Suppressor macrophage treated with lipopolysaccharide for 1 hour (primary cell): ENCODE data around the gene PHF21B.
"Not testable (repeated sequence)": the region's sequence is repeated elsewhere in the genome, so short reads cannot be mapped to it uniquely, and the experiment has no call there.

Experiments
- DNase-seq, 3 donors: peaks; one replicate each; pipeline ENCODE4 v3.0.0-alpha.2; 2020 to 2022

The PHF21B gene

DNA sequence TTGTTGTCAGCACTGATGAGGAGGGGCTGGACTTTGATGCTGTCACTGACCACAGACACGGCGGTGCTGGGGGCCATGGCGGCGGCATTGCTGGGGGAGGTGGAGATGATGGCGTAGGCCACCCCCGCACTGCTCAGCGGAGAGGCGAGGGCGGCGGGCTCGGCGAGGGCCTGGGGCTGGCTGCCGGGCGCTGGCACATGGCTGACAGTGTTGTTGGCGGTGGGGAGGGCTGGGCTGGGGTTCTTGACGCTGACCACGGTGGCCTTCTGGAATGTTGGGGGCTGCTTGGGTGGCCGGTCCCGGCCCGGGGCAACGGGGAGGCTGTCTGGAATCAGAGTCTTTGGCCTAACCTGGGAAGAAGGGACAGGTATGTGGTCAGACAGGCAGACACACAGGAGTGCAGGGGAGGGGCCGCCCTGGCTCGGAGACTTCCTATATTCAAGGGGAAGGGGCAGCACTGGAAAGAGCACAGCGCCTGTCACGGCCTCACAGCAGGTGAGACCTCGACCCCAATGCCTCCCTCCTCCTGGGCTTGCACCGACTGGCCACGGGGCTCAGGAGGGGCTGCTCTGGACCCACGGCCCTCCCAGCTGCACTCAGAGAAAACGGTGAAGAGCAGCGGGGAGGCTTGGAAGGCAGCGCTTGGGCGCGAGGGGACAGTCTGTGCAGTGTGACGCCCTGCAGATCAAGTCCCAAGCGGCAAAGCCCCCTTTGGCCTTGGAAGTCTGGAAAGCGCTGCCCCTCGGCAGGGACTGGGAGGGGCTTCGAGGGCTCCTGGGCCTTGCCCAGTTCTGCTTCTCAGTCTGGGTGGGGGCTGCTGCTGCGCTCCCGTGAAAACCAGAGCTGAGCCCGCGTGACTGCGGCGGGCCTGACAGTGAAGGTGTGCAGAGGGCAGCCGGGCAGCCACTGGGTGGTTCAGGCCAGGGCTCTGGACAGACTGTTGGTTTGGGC lies 93.2 kb downstream of the PHF21B start:
- DNase-seq, result no peak

DNA sequence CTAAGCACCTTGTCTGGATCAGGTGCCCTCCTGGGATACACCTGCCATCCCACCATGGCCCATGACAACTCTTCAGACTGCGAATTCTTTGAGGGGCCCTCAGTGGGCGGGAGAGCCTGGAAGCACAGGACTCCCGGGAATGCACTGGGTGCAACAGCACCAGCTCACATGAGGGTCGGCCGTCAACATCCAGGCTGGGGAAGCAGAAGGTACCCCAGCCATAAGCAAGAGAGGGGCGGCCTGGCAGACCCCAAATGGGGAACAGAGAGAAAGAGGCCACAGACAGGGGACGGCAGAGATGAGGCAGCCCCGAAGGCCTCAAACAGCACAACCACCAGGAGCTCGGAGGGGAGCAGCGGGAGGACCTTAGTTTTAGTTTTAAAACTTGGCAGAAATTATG lies 94.4 kb downstream of the PHF21B start:
- no peak for DNase-seq

DNA sequence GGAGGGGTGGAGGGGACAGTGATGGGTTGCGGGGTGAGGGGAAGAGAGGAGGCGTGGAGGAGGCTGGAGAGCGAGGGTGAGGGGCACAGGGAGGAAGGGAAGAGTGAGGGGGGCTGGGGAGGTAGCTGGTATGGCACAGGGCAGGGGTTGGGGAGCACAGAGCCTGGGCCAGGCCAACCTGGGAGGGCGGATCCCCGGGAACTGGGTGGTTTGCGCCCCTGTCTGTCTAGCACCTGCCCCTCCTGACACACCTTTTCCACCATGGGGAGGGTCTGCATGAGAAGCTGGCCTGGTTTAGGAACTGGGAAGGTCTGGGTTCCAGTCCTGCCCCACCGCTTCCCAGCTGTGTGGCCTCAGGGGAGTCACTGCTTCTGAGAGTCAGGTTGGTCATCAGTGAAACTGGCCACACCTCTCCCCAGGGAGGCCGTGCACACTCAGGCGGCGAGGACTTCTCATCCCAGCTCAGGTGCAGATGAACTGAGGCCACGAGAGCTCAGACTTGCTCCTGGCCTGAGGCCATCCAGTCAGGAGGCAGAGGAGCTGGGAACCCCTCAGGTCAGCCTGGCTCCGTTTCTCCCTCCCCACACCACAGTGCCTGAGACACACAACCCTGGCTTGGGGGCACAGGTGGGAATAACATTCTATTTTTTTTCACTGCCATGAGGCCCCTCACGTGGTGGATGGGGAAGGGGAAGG lies 95.6 kb downstream of the PHF21B start:
- no peak for DNase-seq

DNA sequence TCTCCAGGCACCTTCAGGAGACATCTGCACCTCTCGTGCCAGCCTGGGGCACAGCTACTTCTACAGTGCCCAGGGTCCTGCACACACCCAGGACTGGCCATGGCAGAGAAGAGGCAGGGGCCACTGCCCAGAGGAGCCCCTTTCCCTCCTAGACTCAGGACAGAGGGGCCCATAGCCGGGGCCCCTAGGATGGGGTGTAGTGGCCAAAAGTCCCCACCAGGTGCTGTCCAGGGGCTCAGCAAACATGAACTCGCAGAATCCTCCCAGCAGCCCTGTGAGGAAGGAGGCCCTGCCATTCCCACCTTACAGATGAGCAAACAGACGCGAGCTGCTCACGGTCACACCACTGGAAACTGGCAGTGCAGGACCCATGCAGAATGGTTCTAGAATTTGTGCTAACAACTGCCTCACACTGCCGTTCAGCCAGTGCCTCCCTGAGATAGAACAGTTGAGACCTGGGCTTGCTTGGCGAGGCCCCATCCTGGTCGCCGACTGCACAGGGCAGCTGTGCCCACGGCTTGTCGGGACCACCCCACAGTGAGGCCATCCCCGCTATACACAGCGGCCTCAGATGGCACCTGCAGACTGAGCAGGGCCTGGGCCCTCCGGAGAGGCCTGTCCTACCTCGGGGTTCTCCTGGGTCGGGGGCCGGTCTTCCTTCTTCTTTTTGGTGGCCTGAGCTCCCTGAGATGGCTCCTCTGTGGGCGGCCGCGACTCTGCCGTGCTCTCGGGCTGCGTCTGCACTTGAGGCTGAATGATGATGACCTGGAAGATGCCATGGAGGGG lies 96.4 kb downstream of the PHF21B start:
- no peak for DNase-seq

DNA sequence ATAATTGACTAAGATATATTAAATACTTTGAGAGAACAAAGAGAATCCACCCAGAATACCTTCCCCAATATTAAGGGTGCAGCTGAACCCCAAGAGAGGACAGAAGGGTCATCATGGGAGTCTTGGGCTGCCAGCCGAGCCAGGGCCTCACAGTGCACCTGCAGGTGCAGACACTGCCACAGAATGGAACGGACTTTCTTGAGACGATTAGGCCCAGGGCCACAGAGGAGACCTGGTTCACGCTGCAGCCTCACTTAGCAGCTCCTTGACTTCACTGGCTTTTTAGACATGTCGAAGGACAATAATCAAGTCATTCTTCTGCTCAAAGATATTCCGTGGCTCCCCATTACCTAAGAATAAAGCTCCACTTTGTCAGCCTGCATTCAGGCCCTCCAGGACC lies 100.6 kb downstream of the PHF21B start:
- no peak for DNase-seq

DNA sequence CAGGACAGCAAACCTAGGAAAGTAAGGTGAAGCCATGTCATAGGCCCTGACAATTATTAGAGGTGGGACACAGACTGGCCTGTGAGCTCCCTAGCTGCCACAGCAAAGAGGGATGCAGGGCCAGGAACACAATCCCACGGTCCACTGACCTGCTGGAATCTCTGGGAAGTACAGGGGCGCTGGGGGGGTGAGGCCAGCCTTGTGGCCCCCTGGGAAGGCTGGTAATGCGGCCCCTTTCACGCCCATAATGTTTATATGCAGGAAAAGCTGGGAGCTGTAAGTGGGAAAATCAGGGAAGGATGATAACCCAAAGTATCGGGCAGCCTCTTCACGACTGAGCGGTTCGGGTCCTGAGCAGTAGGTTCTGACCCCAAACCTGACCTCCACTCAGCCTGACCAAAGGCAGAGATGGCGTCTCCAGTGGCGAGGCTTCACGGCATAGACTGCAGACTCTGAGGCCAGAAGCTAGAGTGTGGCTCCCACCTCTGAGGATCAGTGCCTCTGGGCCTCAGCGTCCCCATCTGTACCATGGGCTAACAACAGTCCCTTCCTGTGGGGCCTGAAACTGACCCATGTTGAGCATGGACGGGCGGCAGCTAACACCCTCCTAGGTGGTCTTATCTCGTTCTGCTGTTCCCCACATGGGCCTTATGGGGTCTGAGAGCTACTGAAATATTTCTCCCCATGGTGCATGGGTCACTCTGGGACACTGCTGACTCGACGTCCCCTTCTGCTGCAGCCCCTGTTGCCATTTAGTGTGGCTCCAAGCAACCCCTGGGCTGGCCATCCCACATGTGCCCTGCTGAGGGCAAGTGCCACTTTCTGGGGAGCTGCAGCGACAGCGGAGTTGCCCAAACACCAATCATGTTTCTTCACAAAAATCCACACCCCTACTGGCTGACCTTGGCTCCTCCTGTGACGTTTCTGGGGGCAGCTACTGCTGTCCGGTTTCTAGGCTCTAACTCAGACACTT lies 101.8 kb downstream of the PHF21B start:
- no peak for DNase-seq

DNA sequence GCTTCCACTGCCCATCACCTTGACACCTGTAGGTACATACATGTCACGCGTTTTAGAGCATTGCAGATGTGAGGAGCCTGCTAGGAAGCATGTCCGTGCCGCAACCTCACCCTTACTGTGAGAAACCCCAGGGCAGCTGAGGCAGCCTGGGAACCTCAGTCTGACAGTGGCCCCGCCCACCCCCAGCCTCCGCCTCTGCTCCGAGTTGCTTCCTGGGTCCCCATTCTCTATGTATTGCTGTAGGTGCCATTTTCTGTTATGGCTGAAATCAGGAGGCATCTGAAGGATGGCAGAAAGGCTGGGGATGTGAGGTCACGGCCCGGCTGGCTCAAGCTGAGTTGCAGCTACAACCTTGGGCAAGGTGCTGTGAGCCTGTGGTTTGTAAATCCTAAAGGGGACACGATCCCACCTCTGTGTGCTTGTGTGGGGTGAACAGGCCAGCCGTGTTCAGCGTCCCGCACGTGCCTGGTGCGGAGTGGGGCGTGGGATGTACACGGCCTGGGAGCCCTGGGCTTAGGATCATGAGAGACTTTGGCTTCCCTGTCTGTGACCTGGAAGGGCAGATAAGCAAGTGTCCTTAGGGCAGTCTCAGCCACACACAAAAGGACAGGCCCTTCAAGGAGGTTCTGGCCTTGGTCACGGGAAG lies 102.7 kb downstream of the PHF21B start:
- DNase-seq, result no peak

DNA sequence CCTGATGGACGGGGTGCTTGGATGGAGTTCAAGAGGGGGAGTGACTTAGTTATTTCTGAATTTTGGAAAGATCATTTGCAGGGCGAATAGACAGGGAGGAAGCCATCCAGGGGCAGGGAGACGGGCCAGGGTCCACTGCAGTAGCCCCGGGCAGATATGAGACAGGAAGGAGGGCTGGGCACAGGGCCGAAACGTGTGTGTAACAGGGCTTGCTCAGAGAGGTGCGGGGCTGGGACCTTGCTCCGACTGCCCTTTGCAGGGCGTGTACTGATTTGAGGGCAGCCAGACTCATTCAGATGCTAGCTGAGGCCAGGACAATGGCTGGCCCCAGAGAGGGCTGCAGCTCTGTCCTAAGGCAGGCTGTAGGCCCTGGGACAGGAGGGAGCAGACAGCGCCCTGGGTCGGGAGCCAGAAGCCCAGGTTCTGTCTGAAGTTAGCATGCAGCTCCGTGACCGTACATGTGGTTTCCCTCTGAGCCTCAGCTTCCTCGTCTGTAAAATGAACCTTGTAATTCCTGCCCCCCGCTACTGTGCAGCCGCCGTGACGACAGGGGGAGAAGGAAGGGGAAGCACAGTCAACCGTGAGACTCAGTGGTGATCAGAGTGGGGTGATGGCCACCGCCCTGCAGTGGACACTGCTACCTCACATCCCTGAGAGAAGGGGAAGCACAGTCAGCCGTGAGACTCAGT lies 103.4 kb downstream of the PHF21B start:
- no peak for DNase-seq

DNA sequence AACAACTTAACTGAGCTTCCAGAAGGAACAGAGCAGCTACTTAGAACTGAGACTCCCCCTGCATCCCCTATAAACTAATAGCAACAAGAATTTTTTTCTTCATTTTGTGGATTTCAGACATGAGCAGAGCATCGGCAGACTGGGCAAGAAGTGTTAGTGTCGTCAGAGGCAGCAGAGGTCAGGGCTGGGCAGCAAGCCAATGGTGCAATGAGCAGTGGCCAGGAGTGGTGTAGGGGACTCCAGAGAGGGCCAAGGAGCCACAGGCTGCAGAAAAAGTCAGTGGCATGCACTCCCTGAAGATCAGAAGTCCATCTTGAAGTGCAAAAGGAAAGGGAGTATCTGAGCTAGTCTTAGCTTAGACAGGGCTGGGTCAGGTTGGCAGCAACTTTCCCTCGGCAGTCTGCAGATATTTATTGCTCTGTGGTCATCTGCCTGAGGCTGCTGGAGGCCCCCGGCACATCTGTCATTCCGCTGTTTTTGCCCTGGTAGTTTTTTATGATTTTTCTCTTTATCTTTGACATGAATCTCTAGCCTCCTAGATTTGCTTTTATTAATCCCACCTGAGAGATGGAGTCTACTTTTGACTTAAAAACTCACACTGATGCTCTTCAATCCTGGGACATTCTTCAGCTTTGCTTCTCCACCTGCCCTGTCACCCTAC lies 105.2 kb downstream of the PHF21B start:
- not testable (repeated sequence) for DNase-seq

DNA sequence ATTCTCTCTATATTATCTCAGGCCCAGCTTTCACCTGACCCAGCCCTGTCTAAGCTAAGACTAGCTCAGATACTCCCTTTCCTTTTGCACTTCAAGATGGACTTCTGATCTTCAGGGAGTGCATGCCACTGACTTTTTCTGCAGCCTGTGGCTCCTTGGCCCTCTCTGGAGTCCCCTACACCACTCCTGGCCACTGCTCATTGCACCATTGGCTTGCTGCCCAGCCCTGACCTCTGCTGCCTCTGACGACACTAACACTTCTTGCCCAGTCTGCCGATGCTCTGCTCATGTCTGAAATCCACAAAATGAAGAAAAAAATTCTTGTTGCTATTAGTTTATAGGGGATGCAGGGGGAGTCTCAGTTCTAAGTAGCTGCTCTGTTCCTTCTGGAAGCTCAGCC lies 106.6 kb downstream of the PHF21B start:
- not testable (repeated sequence) for DNase-seq

DNA sequence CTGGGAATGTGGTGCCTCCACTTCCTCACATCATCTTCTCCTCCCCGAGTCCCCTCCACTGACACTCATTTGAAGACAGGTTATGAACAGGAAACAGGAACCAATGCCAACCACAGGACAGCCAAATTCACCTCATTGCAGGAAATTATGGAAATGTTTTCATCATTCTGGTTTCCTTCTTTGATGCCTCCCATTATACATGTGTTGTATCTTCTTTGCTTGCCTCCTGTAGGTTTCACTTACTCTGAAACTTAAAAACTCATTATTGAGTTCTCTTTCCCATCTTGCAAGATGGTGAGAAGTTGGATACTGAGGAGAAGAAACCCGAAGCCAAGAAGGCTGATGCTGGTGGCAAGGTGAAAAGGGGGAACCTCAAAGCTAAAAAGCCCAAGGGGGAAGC lies 108.5 kb downstream of the PHF21B start:
- DNase-seq, result no peak

DNA sequence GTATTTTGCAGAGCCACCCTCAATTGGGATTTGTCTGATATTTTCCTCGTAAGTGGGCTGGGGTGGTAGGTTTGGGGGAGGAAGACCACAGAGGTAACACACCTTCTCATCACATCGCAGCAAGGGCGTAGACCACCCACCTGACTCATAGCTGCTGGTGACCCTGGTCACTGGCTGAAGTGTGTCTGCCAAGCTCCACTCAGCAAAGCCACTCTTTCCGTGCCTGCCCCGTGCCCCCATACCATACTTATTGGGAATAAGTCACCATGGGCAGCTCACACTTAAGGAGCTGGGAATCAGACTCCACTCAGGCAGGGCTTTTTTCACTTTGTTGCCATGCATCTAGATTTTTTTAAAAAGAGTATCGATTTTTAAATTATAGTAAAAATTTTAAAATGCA lies 111.6 kb downstream of the PHF21B start:
- no peak for DNase-seq

DNA sequence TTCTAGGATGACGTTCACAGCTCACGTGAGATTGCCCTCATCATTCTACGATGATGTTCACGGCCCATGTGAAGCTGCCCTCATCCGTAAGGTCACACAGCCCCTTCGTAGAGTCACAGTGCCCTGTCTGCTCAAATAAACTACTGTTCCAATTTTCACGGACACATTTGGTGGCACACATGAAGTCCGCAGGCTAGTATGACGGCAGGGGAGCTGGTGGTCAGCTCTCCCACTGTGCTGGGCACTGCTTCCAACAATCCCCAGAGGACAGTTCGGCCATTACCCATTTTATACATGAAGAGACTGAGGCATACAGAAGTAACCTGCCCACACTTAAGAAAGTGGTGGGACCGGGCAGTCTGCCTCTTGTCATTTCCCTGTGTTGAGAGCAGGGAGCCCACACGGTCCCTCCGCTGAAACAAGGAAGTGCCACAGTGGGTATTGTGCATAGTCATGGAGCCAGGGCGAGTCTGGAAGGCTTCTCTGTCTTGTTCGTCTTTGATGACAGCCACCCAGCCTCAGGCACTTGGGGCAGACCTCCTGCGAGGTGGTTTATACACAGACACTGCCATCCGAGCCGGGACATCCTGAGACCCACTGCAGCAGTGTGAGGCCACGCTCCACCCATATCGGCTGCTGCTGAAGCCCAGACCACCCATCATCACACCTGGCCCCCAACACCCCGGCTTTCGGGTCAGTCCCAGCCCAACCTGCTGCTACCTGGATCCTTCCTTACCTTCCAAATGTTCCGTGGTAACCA lies 114.3 kb downstream of the PHF21B start:
- no peak for DNase-seq

DNA sequence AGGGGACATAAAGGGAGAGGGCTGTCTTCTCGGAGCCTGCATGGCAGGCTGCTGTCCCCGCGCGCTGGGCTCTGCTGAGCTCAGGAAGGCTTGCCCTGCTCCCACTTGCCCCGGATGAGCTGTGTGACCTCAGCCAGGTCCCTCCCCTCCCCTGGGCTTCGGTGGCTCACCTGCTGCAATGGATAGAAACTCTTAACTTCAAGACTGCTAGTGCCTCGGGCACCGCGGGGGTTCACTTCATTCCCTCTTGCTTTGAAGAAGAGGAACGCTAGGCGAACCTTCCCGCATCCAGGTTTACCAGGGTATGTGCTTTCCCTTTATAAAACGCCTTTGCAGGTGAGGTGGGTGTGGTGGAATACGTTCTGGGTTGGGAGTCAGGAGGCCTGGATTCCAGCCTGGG lies 115.0 kb downstream of the PHF21B start:
- no peak for DNase-seq

DNA sequence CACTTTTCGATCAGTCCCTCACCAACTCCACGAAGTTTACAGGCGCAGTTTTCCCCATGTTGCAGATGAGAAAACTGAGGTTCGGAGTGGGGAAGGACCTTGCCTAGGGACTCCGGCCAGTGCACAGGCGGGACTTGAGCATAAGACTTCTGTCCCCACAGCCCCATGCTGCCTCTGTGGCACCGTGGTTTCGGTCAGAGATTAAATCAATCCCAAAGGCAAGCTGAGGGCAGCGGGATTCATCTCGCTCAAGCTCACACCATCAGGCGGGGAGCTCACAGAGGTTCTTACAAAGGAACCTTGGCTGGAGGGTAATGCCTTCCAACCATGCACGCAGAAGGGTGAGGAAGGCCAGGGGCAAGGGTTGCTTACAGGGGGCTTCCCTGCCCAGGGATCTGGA lies 115.5 kb downstream of the PHF21B start:
- no peak for DNase-seq

DNA sequence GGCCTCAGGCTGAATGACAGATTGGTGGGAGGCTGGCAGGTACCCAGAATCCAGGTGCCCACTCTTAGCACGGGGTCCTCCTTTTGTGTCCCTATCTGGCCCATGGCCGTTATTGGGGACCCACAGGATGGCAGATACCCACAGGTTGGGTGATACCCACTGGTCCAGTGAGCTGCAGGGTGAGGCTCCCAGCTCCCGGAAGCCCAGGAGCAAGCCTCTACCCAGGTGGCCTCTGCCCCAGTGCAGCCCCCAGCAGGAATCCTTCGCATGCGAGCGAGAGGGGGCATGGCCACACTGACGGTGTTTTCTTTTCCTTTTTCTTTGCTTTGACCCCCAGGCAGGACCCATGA lies 116.1 kb downstream of the PHF21B start:
- no peak for DNase-seq

DNA sequence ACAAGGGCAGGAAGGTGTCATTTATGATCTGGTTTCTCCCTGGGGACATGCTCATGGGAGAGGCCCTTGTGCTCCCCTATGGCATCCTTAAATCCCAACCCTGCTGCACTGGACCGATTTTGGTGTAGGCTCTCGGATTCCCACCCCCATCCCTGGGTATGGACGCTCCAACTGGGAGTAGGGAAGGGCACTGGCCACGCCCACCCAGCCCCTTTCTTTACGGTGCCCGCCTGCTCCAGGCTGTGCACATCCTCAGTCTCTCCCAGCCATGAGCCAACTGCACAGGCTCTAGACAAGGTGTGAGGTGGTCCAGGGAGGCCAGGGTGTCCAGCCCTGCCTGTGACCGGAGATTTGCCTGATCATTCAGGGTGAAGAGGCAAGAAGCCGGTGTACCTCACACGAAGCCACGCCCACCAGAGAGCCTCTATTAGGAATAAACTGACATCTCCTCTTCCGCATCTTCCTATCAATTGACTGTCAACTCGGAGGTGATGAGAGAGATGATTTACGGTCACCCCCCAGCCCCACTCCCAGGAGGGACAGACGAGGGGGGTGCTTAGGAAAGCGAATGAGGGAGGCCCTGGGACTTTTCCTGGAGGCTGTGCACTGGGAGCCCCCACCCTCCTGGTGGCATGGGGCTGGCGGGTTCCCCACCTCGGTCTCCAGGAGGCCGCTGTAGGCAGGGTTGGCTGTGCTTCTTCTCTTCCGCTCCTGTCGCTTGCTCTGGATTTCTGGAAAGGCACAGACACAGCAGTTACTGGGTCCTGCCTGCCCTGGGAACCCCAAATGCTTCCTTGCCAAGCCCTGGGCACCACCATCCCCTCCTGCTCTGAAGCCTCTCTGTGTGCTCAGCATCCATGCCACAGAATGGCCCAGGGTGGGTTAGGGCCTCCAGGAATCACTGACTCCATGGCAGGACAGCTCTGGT lies 116.7 kb downstream of the PHF21B start:
- DNase-seq, result no peak

DNA sequence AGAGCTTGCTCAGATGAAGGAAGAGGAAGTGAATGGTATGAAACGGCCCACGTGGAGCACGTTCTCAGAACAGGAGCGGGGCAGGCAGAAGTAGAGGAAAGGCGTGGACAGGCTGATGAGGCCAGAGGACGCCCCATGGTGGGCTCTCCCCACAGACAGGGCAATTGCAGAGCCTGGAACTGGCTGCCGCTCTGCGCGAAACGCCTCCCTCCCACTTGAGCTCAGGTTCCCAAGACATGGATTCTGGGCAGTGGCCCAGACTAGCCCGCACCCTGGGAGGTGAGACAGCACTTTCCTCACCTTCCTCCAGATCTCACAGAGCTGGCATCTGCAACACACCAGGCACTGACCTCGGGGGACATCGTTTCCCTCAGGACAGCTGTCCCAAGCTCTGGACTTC lies 117.6 kb downstream of the PHF21B start:
- DNase-seq, result no peak

DNA sequence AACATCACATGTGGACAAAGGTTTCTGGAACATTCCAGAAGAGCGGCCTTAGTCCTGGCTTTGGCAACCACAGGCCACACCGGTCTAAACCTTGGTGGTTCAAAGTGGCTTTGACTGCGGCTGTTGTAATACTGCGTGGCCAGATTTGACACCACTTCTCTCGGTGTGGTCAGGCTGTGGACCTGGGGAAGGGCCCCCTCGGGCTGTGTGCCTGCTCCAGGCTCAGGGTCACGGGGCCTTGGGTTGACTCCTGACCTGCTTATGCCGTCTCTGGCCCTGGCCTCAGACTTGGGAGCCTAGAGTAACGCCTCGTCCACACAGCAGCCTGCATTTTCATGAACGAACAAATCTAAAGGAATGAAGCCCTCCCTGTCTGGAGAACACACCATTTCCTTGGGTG lies 118.0 kb downstream of the PHF21B start:
- no peak for DNase-seq
